Stomach smooth muscle (tissue), 2 donors: ENCODE data around the gene TADA1.
"Not testable (repeated sequence)": the region's sequence is repeated elsewhere in the genome, so short reads cannot be mapped to it uniquely, and the experiment has no call there.

Source experiments
- H3K27ac ChIP-seq: one replicate; pipeline ENCODE4 v1.7.0; 2013; ENCODE audit warnings: mild to moderate bottlenecking, low read length, inconsistent platforms
- H3K27me3 ChIP-seq, 2 donors: one replicate each; pipeline ENCODE4 v1.7.0; 2013; ENCODE audit warnings: low read length in 2 of 2; ENCODE audit not compliant: insufficient read depth in 2 of 2, control insufficient read depth in 1 of 2
- H3K36me3 ChIP-seq, 2 donors: one replicate each; pipeline ENCODE4 v1.7.0; 2013; ENCODE audit warnings: low read length in 2 of 2; ENCODE audit not compliant: control insufficient read depth in 2 of 2, insufficient read depth in 2 of 2
- H3K4me1 ChIP-seq: one replicate; pipeline ENCODE4 v1.7.0; 2013; ENCODE audit warnings: low read length; ENCODE audit not compliant: control insufficient read depth, insufficient read depth
- H3K4me3 ChIP-seq, 2 donors: one replicate each; pipeline ENCODE4 v1.7.0; 2013; ENCODE audit warnings: low read length in 2 of 2
- H3K9ac ChIP-seq, 2 donors: one replicate each; pipeline ENCODE4 v1.7.0; 2013; ENCODE audit warnings: low read length in 2 of 2, mild to moderate bottlenecking in 1 of 2
- H3K9me3 ChIP-seq, 2 donors: one replicate each; pipeline ENCODE4 v1.7.0; 2013; ENCODE audit warnings: low read length in 2 of 2; ENCODE audit not compliant: control insufficient read depth in 2 of 2
- donor health status: healthy.
- donor health status: Pancreatic carcinoma.

Gene TADA1

DNA sequence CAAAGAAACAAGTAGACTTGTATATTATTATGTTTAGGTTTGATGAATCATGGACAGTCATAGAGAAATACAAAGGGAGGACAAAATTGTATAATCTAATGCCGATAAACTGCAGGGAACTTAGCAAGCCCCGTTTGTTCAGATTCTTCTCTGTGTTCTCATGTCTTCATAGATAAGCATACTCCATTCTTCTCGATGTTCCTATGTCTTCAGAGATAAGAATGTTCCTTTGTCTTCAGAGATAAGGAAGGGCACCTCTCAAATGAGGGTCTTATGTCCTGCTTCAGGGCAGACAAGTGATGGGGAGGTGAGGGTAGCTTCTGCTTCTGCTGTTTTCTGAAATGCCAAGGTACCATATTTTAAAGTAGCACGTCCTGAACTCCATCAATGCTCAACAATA, 19.7 kb upstream of the TADA1 start:
- H3K27ac ChIP-seq, result no peak overlapping the region
- no peak overlapping the region for H3K9ac ChIP-seq
- no peaks in the 10 kb centered on the region for H3K4me1 ChIP-seq
- peaks cover 0 to 5% of the 10 kb centered on the region in 2 donors for H3K9me3 ChIP-seq
- H3K27me3 ChIP-seq, result no peaks in the 10 kb centered on the region
- H3K36me3 ChIP-seq, result no peaks in the 10 kb centered on the region
- no peak overlapping the region for H3K4me3 ChIP-seq

DNA sequence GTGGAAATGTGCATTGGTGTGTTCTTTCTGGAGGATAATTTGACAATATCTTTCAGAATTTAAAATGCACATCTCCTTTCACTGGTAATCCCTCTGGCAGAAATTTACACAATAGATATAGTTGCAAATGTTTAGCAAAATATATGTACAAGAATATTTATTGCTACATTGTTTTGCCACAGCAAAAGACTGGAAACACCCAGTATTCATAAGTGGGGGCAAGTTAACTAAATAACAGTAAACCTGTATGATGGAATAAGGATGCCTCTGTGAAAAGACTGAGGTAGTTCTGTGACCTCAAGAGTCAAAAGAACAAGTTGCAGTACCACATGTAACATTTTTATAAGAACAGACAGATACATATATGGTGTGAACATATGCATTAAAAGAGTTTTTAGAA, 13.7 kb upstream of the TADA1 start:
- Histone ChIP-seq H3K4me1 (peaks cover 3% of the 10 kb centered on the region), H3K36me3 (no peaks in the 10 kb centered on the region), H3K9ac (no peak overlapping the region), H3K4me3 (no peak overlapping the region), H3K27me3 (peaks cover 0 to 5% of the 10 kb centered on the region in 2 donors), H3K27ac (no peak overlapping the region), H3K9me3 (no peaks in the 10 kb centered on the region)

DNA sequence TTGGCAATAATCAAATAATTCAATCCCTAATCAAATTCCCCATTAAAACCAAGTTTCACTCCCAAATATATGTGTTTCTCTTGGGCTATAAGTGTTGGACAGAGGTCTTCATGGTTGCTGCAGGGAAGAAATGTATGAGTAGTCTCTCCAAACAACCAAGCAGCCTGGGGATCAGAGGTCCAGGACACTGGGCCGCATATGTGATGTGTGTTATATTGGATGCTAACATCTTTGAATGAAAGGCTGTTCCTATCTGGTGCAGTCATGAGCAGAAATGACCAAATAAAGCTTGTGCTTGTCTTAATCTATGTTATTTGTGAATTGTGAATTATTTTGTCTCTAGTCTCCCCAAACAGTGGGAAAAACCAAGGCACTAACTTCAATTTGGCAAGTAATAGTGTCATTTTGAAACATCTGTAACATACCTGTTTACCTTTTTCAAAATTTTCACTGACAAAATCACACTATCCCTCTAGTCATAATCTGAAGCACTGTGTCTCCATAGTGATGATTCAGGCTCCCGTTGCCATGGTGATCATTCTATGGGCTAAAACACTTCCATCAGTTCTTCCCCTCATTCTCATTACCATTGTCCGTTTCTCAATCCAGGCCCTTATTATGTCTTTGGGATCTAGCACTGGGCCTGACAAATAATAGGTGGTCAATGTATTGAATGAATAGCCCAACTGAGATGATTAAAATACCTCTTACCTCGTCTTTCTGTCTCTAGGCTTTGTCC, 12.5 kb upstream of the TADA1 start:
- Histone ChIP-seq H3K4me3 (no peak overlapping the region), H3K4me1 (peaks cover 8% of the 10 kb centered on the region), H3K9me3 (no peaks in the 10 kb centered on the region), H3K27me3 (peaks cover 0 to 16% of the 10 kb centered on the region in 2 donors), H3K27ac (no peak overlapping the region), H3K9ac (no peak overlapping the region), H3K36me3 (no peaks in the 10 kb centered on the region)

DNA sequence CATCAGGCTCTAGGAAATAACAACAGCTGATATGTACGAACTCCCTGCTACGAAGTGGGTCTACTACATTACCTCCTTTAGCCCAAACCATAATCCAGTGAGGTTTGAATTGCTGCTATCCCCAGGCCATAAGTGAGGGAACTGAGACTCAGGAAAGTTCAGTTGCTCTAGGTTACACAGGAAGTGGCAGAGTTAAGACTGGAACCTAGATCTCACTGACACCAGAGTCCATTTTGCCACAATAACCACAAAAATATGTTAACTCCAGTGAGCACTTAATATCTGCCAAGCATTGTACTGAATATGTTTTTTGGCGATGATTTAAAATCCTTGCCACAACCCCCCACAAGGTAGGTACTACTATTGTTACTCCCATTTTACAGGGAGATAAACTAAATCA, 8.9 kb upstream of the TADA1 start:
- H3K9me3 ChIP-seq, result no peaks in the 10 kb centered on the region
- no peak overlapping the region for H3K9ac ChIP-seq
- no peak overlapping the region for H3K27ac ChIP-seq
- H3K27me3 ChIP-seq, result peaks cover 0 to 18% of the 10 kb centered on the region in 2 donors
- peaks cover 8% of the 10 kb centered on the region for H3K4me1 ChIP-seq
- no peaks in the 10 kb centered on the region for H3K36me3 ChIP-seq
- no peak overlapping the region for H3K4me3 ChIP-seq

GRCh38 chr1:166884040-166884642, 8.1 kb upstream of the TADA1 start:
- H3K9ac ChIP-seq, result no peak overlapping the region
- no peaks in the 10 kb centered on the region for H3K36me3 ChIP-seq
- peaks cover 8% of the 10 kb centered on the region for H3K4me1 ChIP-seq
- H3K27me3 ChIP-seq, result peaks cover 0 to 18% of the 10 kb centered on the region in 2 donors
- H3K27ac ChIP-seq, result no peak overlapping the region
- no peak overlapping the region for H3K4me3 ChIP-seq
- H3K9me3 ChIP-seq, result no peaks in the 10 kb centered on the region

- H3K4me3 ChIP-seq, result no peak overlapping the region
- peaks cover 0 to 18% of the 10 kb centered on the region in 2 donors for H3K27me3 ChIP-seq
- no peaks in the 10 kb centered on the region for H3K36me3 ChIP-seq
- H3K4me1 ChIP-seq, result peaks cover 8% of the 10 kb centered on the region
- no peaks in the 10 kb centered on the region for H3K9me3 ChIP-seq
- H3K27ac ChIP-seq, result no peak overlapping the region
- no peak overlapping the region for H3K9ac ChIP-seq
Observed at GRCh38 chr1:166882893-166883292, 6.8 kb upstream of the TADA1 start.

GRCh38 chr1:166878173-166878917, 2.3 kb upstream of the TADA1 start:
- not testable (repeated sequence) for H3K27ac ChIP-seq, H3K9me3 ChIP-seq, H3K4me3 ChIP-seq, H3K27me3 ChIP-seq, H3K4me1 ChIP-seq, H3K9ac ChIP-seq, H3K36me3 ChIP-seq

- no peaks in the 10 kb centered on the region for H3K27me3 ChIP-seq
- peaks cover 13% of the 10 kb centered on the region for H3K4me1 ChIP-seq
- H3K4me3 ChIP-seq, result peak overlapping the region; percentile 64 to 85
- no peaks in the 10 kb centered on the region for H3K9me3 ChIP-seq
- H3K36me3 ChIP-seq, result peaks cover 0 to 2% of the 10 kb centered on the region in 2 donors
- peak overlapping the region; percentile 47 to 52 for H3K9ac ChIP-seq
- no peak overlapping the region for H3K27ac ChIP-seq
Observed at GRCh38 chr1:166876540-166876838, 425 bp upstream of the TADA1 start.

DNA sequence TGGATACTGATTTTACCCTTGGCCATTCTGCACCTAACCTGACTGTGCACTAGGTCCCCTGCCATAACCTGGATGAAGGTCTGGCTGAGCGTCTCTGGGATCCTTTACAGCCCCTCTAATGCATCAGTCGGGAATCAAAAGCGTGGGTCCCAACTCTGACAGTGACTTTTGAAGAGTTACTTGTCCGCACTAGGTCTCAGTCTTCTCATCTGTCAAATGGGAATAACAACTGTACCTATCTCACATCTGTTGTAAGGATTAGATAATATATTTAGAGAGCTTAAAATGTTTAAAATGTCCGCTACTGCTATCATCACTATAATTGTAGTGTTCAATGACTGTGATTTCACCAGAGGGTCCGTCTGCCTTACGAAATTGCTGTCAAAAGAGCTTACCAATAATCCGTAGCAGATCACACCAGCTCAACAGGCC, 746 bp downstream of the TADA1 start:
- Histone ChIP-seq H3K27me3 (no peaks in the 10 kb centered on the region), H3K4me1 (peaks cover 13% of the 10 kb centered on the region), H3K9ac (peak overlapping the region; percentile 79 to 82), H3K9me3 (no peaks in the 10 kb centered on the region), H3K36me3 (peaks cover 0 to 2% of the 10 kb centered on the region in 2 donors), H3K4me3 (peak overlapping the region; percentile 85 to 91), H3K27ac (peak overlapping the region; percentile 81)

GRCh38 chr1:166874464-166874863, 1.6 kb downstream of the TADA1 start:
- no peak overlapping the region for H3K9ac ChIP-seq
- H3K4me3 ChIP-seq, result no peak overlapping the region
- no peak overlapping the region for H3K27ac ChIP-seq
- H3K36me3 ChIP-seq, result peaks cover 0 to 2% of the 10 kb centered on the region in 2 donors
- H3K9me3 ChIP-seq, result no peaks in the 10 kb centered on the region
- no peaks in the 10 kb centered on the region for H3K27me3 ChIP-seq
- peaks cover 13% of the 10 kb centered on the region for H3K4me1 ChIP-seq

- H3K9me3 ChIP-seq, result no peaks in the 10 kb centered on the region
- H3K4me1 ChIP-seq, result peaks cover 13% of the 10 kb centered on the region
- H3K4me3 ChIP-seq, result no peak overlapping the region
- peaks cover 8 to 10% of the 10 kb centered on the region in 2 donors for H3K36me3 ChIP-seq
- H3K27ac ChIP-seq, result no peak overlapping the region
- no peak overlapping the region for H3K9ac ChIP-seq
- H3K27me3 ChIP-seq, result no peaks in the 10 kb centered on the region
Observed at GRCh38 chr1:166870584-166870983, 5.5 kb downstream of the TADA1 start.
